Fibroblast of gingiva (primary cell): ENCODE data around the gene SPDYE2.
"Not testable (repeated sequence)": the region's sequence is repeated elsewhere in the genome, so short reads cannot be mapped to it uniquely, and the experiment has no call there.

Source experiments
- DNase-seq: peaks from one replicate; pipeline ENCODE4 v3.0.0-alpha.2; 2011; ENCODE audit warnings: low read depth

Gene SPDYE2

DNA sequence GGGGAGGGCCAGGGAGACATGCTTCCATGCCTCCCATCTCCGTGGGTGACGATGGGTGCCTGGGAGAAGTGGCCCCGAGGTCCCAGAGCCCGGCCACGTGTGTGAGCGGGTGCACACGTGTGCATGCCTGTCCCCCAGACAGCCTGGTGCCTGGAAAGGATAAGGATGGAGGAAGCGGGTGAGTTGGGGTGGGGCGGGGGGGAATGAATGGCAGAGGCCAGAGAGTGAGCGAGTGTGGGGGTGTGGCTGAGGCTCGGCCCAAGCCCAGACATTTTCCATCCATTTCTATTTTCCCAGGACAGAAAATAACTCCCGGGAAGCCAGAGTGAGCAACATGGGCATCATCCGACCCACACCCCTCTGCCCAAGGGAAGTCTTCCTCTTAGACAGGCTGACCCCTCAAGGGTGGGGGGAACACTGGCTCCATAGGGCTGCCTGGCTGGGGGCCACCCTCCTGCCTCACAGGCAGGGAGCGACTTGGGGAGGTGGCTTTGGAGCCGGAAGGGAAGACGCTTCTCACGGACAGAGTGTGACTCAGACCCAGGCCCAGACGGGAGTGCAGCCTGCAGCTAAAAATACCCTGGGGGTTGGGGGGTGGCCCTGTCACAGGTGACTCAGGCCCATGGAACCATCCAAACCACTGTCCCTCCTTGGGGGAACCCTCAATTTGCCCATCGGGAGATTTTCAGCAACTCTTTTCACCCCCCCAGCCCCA, 53.6 kb downstream of the SPDYE2 start:
- DNase-seq, result not testable (repeated sequence)

DNA sequence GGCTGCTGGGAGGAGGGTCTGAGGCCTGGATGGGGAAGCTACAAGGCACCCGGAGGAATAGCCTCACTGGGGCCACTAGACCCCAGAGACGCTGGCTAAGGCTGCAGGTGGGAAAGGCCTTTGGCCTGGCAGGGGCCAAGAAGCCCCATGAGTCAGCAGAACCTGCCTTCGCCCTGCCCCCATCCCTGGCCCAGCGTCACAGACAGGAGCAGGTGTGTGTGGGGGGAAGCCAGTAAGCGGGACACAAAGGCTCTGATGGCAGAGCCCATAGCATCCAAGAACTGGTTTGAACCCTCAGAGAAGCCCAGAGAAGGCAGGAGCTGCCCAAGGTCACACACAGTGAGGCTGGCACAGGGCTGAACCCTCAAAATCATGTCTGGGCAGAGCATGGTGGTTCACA, 55.8 kb downstream of the SPDYE2 start:
- not testable (repeated sequence) for DNase-seq

DNA sequence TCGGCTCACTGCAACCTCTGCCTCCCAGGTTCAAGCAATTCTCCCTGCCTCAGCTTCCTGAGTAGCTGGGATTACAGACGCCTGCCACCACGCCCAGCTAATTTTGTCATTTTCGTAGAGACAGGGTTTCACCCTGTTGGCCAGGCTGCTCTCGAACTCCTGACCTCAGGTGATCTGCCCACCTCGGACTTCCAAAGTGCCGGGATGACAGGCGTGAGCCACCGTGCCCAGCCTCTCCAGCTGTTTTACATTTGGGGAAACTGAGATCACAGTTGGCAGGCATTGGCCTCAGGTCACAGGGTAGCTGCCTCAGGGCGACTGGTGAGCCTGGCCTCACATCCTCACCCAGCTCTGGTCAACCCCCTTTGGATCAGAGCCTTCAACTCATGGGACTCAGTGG, 58.7 kb downstream of the SPDYE2 start:
- DNase-seq, result not testable (repeated sequence)

DNA sequence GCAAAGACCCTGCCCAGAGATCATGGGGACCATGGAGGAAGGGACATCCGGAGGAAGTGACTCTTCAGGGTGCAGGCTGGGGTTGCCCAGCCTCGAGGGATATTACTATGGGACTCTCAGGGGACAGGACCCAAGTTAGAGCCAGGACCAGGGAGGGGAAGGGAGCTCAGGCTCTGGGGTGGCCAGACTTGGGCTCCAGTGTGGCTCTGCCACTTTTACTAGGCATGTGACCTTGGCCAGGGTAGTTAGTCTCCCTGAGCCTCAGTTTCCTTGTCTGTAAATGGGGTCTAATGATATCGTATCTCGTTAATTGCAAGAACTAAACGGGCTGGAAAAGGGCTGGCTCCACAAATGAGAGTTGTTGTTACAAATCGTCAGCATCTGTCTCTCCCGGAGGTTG, 59.4 kb downstream of the SPDYE2 start:
- not testable (repeated sequence) for DNase-seq

DNA sequence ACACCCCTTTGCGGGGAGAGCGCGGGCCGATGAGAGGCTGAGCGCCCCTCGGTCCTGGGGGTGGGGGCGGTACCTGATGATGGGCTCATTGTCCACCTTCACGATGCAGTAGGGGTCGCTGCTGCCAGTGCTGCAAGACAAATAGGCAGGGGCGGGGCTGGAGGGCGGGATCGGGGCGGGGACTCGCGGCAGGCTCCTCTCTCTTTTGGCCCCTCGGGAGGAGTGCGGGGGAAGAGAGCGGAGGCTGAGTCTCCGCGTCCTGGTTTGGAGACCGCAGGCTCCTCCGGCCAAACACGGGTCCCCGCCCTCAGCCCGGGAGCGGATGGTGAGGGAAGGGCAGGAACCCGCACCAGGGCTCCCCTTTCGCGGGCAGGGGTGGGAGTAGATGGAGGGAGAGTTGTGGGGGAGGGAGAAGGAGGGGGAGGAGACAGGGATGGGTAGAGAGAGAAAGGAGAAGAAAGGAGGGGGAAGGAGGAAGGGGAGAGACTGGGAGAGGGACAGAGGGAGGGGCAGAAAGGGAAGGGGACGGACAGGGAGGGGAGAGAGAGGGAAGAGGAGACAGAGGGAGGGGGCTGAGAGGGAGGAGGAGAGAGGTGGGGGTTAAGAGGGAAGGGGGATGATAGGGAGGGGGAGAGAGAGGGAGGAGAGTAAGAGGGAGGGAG, 60.1 kb downstream of the SPDYE2 start:
- DNase-seq, result not testable (repeated sequence)

DNA sequence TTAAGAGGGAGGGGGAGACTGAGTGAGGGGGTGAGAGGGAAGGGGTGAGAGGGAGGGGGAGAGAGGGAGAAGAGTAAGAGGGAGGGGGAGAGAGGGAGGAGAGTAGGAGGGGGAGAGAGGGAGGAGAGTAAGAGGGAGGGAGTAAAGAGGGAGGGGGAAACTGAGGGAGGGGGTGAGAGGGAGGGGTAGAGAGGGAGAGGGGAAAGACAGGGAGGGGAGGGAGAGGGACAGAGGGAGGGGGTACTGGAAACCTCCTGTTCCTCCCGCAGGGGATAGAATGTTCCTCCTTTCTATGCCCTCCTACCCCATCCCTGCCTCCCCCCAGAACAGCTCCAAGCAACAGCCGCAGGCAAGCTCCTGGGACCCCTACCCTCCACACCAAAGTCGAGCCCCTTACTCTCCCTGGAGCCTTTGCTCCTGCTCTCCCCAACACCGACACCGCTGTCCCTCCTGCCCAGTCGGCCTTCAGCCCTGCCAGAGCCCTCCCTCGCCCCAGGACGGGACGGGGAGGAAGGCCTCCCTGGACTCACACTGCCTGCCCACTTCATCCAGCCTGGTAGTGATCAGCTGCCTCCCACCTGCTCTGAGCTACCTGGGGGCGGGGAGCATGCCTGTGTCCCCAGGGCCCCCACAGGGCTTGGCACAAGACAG, 60.8 kb downstream of the SPDYE2 start:
- not testable (repeated sequence) for DNase-seq
